ENCODE results near the gene FYN.

The FYN gene

GRCh38 chr6:111743862-111744692, 129.2 kb downstream of the FYN start:
- DNase-seq, result no peak

- DNase-seq, result no peak
These were observed 129.9 kb downstream of the FYN start for GRCh38 chr6:111743360-111743759.

GRCh38 chr6:111741177-111741952, 131.9 kb downstream of the FYN start:
- DNase-seq, result no peak

DNA sequence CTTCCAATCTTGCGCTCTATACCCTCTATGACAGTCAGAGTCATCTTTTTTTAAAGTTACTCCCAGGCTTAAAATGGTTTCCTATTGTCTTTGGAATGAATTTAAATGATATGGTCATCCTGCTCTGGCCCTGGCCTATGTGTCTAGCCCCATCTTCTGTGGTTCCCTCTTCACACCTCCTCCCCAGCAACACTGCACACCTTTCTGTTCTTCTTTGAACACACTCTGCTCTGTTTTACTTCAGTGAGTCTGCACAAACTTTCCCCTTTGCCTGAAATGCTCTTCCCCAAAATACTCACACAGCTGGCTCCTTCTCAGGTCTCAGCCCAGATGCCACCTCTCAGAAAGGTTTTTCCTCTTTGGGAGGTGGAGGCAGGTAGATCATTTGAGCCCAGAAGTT, 132.7 kb downstream of the FYN start:
- DNase-seq, result no peak

GRCh38 chr6:111739257-111739696, 134.0 kb downstream of the FYN start:
- peak; percentile 44 for DNase-seq

DNA sequence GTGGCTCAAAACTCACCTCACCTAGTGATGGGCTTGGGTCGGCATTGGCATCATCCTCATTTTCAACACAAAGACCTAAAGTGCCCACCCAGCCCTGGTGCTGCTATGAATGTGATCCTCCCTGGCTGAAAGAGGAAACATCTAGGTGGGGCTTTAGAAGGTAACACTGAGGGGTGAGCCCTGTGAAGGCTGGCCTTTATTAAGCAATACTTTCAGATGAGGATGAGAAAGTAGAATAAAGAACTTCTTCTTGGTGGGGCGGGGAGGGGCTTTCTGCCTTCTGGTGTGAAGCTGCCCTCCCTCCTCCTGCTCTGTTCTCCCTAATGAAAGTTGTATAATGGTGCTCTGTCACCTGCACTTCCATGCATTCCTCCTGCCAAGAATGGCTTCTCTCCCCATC, 134.6 kb downstream of the FYN start:
- DNase-seq, result no peak

DNA sequence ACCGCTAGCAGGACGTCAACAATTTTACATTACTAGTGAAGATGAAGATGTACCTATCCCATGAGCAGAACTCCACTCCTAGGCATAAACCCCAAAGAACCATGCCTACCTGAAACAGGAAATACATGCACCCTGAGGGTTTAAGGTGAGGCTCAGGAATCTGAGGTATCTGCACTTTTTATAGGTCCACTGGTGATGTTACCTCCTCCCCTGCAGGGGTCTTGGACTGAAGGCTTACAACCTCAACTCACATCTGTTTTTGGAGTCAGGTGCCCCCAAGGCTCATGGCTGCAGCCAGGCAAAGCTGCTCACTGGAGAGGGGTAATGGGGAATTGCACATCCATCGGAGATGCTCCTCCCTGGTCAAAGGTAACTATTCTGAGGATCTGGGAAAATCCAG, 135.1 kb downstream of the FYN start:
- DNase-seq, result no peak

GRCh38 chr6:111737065-111737521, 136.2 kb downstream of the FYN start:
- no peak for DNase-seq

DNA sequence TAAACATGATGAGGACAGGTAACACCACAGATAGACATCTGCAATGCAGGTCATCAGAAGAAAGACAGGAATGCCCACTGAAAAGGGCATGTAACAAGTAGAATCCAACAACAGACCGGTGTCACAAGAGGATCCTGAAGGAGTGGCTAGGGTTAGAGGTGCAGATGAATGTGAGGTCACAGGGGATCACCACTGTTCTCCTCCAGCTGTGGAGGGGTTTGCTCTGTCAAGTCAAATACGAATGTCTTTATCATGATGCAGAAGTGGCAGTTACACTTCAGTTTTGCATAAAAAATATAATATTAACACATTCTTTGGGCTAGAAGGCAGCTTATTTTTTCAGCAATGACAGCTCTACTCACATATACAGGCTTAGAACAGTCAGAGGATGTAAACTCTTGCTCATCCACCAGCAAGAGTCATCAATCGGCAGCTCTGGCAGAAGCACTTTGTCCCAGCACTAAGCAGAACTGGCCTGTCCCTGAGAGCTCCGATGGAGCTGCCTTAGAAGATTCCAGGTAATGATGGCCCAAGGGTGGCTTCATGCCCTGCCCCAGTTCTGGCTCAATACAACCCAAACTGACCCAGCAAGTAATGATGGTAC, 137.1 kb downstream of the FYN start:
- no peak for DNase-seq

GRCh38 chr6:111734068-111735061, 138.9 kb downstream of the FYN start:
- no peak for DNase-seq

DNA sequence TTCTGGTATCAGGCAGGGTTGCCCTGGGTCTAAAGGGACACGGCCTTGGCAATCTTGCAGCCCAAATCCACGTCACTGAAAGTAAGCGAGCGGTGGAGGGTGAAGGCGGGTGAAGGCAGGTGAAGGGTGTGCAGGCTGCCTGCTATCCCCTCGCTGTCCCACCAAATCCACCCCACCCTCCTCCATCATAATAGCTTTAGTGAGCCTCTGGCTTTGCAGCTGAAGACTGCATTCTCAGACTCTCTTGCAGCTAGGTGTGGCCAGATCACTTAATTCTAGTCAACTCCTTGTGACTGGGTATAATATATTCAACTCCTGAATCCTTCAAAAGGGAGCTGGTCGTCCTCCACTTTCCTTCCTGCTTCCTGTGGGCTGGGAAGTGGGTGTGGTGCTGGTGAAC, 140.9 kb downstream of the FYN start:
- DNase-seq, result no peak

GRCh38 chr6:111731456-111732195, 141.6 kb downstream of the FYN start:
- peak; percentile 57 for DNase-seq

DNA sequence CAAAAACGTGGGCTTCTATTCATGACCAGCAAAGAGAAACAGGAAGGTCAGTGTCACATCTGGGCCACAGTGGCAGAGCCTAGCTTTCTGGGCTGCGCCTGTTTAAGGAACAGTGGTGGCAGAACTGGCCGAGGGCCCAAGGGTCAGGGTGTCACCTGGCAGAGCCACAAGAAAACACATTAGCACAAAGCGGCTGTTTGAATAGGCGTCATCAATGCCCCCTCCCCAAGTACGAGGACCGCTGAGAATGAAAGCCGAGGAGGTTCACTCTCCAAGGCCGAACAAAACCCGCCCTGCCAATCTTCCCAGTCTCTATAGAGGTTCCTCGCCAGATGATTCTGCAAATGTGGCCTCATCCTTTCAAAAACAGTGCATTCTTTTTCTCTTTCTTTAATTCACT, 142.4 kb downstream of the FYN start:
- DNase-seq, result peak; percentile 14

- DNase-seq, result no peak
These were observed 145.4 kb downstream of the FYN start for GRCh38 chr6:111727802-111728201.

- no peak for DNase-seq
These were observed 146.2 kb downstream of the FYN start for GRCh38 chr6:111727041-111727440.

GRCh38 chr6:111725446-111726112, 147.7 kb downstream of the FYN start:
- DNase-seq, result no peak

DNA sequence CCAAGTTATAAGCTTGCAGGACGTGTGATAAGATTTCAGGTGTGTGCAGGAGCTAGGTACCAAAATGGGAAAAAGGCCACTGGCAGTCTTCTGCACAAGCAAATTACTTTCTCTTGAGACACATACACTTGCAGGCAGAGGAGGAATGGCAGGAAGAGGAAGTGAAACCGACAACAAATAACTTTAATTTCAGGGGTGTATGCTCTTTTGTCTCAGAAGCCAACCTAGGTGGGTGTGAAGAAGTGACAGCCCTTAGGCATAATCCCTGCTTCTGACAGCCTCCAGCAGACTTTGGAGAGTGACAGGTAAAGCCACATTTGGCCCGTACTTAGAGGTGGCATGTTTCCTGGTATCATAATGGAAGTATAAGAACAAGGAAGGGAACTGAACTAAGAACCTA, 148.7 kb downstream of the FYN start:
- DNase-seq, result peak; percentile 60

GRCh38 chr6:111724039-111724438, 149.2 kb downstream of the FYN start:
- DNase-seq, result no peak

- DNase-seq, result no peak
These were observed 149.8 kb downstream of the FYN start for GRCh38 chr6:111723412-111723970.

DNA sequence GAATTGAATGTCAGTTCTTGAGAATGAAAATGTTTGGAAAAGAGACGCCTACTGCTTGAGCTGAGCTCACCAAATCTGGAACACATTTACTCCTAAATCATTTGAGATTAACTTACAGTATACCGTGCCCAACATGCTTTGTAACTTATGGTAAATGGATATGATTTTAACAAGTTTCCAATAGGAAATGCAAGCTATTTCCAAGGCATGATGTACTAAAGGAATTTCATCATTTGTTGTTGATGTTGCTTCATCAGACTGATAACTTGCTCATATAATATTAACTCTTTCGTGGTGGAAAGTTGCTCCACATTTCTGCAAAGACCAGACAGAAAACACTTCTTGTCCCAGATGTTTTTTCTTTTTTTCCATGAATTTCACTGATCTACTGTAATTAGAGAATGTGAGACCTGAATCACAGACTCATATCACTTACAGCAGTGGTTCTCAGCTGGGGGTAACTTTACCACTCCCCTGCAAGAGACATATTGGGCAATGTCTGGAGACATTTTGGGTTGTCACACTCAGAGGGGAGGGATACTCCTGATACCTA, 151.0 kb downstream of the FYN start:
- DNase-seq, result peak; percentile 54

Data from inflammatory macrophage treated with lipopolysaccharide for 4 hours (primary cell).